C4-2B (cell line): Measurements from ENCODE around the gene TVP23C.

Source experiments
- CTCF ChIP-seq: fragments of 450-650 bp; conservative IDR thresholded peaks from 2 replicates; pipeline ENCODE4 v1.5.1; 2017; ENCODE audit warnings: mild to moderate bottlenecking
- ZFX ChIP-seq: fragments of 450-650 bp; IDR thresholded peaks from 2 replicates; pipeline ENCODE4 v1.6.1; 2017

- TF ChIP-seq CTCF (no peak), ZFX (no peak)
Measured at GRCh38 chr17:15503731-15504130, 59.6 kb downstream of the TVP23C start.
